WTC11 (cell line): ENCODE measurements around the gene JADE1. TPM values are rescaled to one million over a fixed set of nuclear protein-coding genes. Genes with fewer than 3 reads are reported as not detected.

ENCODE experiments used
- CDX4 ChIP-seq: fragments of 250-450 bp; sonication (Bioruptor Pico); IDR thresholded peaks from 2 replicates; pipeline ENCODE4 v1.9.0; 2021; ENCODE audit warnings: moderate library complexity, mild to moderate bottlenecking, inconsistent platforms, borderline replicate concordance
- CREB1 ChIP-seq: sonication (generic); formaldehyde crosslinking; IDR thresholded peaks from 2 replicates; pipeline ENCODE4 v1.8.0; 2023; ENCODE audit warnings: mild to moderate bottlenecking, missing genetic modification reagents
- CREM ChIP-seq: sonication (generic); formaldehyde crosslinking; IDR thresholded peaks from 2 replicates; pipeline ENCODE4 v1.8.1; 2022; ENCODE audit warnings: mild to moderate bottlenecking, missing genetic modification reagents, moderate library complexity
- E2F5 ChIP-seq: sonication (generic); formaldehyde crosslinking; IDR thresholded peaks from 2 replicates; pipeline ENCODE4 v1.8.1; 2022; ENCODE audit warnings: mild to moderate bottlenecking, moderate library complexity, missing genetic modification reagents
- ELF4 ChIP-seq: sonication (generic); formaldehyde crosslinking; IDR thresholded peaks from 2 replicates; pipeline ENCODE4 v1.8.1; 2022; ENCODE audit warnings: low read depth, mild to moderate bottlenecking, moderate library complexity, missing genetic modification reagents
- FOXK1 ChIP-seq: sonication (generic); formaldehyde crosslinking; IDR thresholded peaks from 2 replicates; pipeline ENCODE4 v1.8.0; 2022; ENCODE audit warnings: mild to moderate bottlenecking, moderate library complexity, missing genetic modification reagents
- FOXP1 ChIP-seq: sonication (generic); formaldehyde crosslinking; IDR thresholded peaks from 2 replicates; pipeline ENCODE4 v1.8.0; 2022; ENCODE audit warnings: missing genetic modification reagents, mild to moderate bottlenecking, moderate library complexity, borderline replicate concordance
- GABPB1 ChIP-seq: sonication (generic); formaldehyde crosslinking; IDR thresholded peaks from 2 replicates; pipeline ENCODE4 v1.8.1; 2023; ENCODE audit warnings: mild to moderate bottlenecking, missing genetic modification reagents
- JAZF1 ChIP-seq: fragments of 250-450 bp; sonication (Bioruptor Pico); IDR thresholded peaks from 2 replicates; pipeline ENCODE4 v1.9.0; 2021; ENCODE audit warnings: moderate library complexity, mild to moderate bottlenecking, inconsistent platforms
- MXD4 ChIP-seq: fragments of 250-450 bp; sonication (Bioruptor Pico); IDR thresholded peaks from 2 replicates; pipeline ENCODE4 v1.8.0; 2021; ENCODE audit warnings: mild to moderate bottlenecking, moderate library complexity, borderline replicate concordance
- NFYB ChIP-seq: sonication (generic); formaldehyde crosslinking; conservative IDR thresholded peaks from 2 replicates; pipeline ENCODE4 v1.8.0; 2022; ENCODE audit warnings: low read depth, missing genetic modification reagents
- NR1H2 ChIP-seq: sonication (generic); formaldehyde crosslinking; IDR thresholded peaks from 2 replicates; pipeline ENCODE4 v1.9.0; 2021; ENCODE audit warnings: mild to moderate bottlenecking, moderate library complexity, missing genetic modification reagents
- NR3C1 ChIP-seq: sonication (generic); formaldehyde crosslinking; conservative IDR thresholded peaks from 2 replicates; pipeline ENCODE4 v1.8.1; 2023; ENCODE audit warnings: low read depth, mild to moderate bottlenecking, missing genetic modification reagents
- PRRX2 ChIP-seq: fragments of 250-450 bp; sonication (Bioruptor Pico); IDR thresholded peaks from 2 replicates; pipeline ENCODE4 v1.8.0; 2021; ENCODE audit warnings: mild to moderate bottlenecking
- SP1 ChIP-seq: sonication (generic); formaldehyde crosslinking; conservative IDR thresholded peaks from 2 replicates; pipeline ENCODE4 v1.8.1; 2022; ENCODE audit warnings: missing genetic modification reagents
- TCF7 ChIP-seq: sonication (generic); formaldehyde crosslinking; IDR thresholded peaks from 2 replicates; pipeline ENCODE4 v1.8.0; 2022; ENCODE audit warnings: mild to moderate bottlenecking, low read depth, missing genetic modification reagents, moderate library complexity
- TEAD1 ChIP-seq: sonication (generic); formaldehyde crosslinking; IDR thresholded peaks from 2 replicates; pipeline ENCODE4 v1.8.0; 2022; ENCODE audit warnings: mild to moderate bottlenecking, missing genetic modification reagents
- TP53 ChIP-seq: sonication (generic); formaldehyde crosslinking; IDR thresholded peaks from 2 replicates; pipeline ENCODE4 v1.8.1; 2023; ENCODE audit warnings: mild to moderate bottlenecking, missing genetic modification reagents
- ZNF138 ChIP-seq: sonication (generic); formaldehyde crosslinking; conservative IDR thresholded peaks from 2 replicates; pipeline ENCODE4 v1.8.1; 2022; ENCODE audit warnings: mild to moderate bottlenecking, moderate library complexity, missing genetic modification reagents
- ZNF219 ChIP-seq: sonication (generic); formaldehyde crosslinking; IDR thresholded peaks from 2 replicates; pipeline ENCODE4 v1.8.0; 2023; ENCODE audit warnings: missing genetic modification reagents, mild to moderate bottlenecking, borderline replicate concordance
- ZNF232 ChIP-seq: sonication (generic); formaldehyde crosslinking; IDR thresholded peaks from 2 replicates; pipeline ENCODE4 v1.8.0; 2022; ENCODE audit warnings: mild to moderate bottlenecking, missing genetic modification reagents
- ZNF425 ChIP-seq: fragments of 250-450 bp; sonication (Bioruptor Pico); conservative IDR thresholded peaks from 2 replicates; pipeline ENCODE4 v1.9.0; 2021; ENCODE audit warnings: mild to moderate bottlenecking
- ZNF532 ChIP-seq: fragments of 250-450 bp; sonication (Bioruptor Pico); IDR thresholded peaks from 2 replicates; pipeline ENCODE4 v1.9.0; 2021; ENCODE audit warnings: mild to moderate bottlenecking, borderline replicate concordance
- total RNA-seq: library from RNA; stranded (reverse); gene quantifications from 3 replicates; pipeline ENCODE4 v1.2.3, GENCODE V29; 2021
- TF ChIP-seq, protein P1 (sequence below): sonication (generic); formaldehyde crosslinking; IDR thresholded peaks from 2 replicates; pipeline ENCODE4 v1.8.1; 2023; ENCODE audit warnings: mild to moderate bottlenecking, missing genetic modification reagents
- TF ChIP-seq, protein P2 (sequence below): sonication (generic); formaldehyde crosslinking; IDR thresholded peaks from 2 replicates; pipeline ENCODE4 v1.8.0; 2022; ENCODE audit warnings: mild to moderate bottlenecking, missing genetic modification reagents
- TF ChIP-seq, protein P3 (sequence below): fragments of 250-450 bp; sonication (Bioruptor Pico); IDR thresholded peaks from 2 replicates; pipeline ENCODE4 v1.9.0; 2021; ENCODE audit warnings: mild to moderate bottlenecking
- TF ChIP-seq, protein P4 (sequence below): sonication (generic); formaldehyde crosslinking; IDR thresholded peaks from 2 replicates; pipeline ENCODE4 v1.8.1; 2022; ENCODE audit warnings: low read depth, missing genetic modification reagents, borderline replicate concordance

Gene JADE1
- total RNA-seq, 1 experiment from 2014 or later = 132 TPM

GRCh38 chr4:128810871-128811570 lies 1.5 kb downstream of the JADE1 start (continued):
- TF ChIP-seq ZNF425 (no peak), JAZF1 (no peak), ELF4 (no peak), FOXK1 (CRISPR knock-in tag) (peak; percentile 96), TP53 (CRISPR knock-in tag) (peak; percentile 82; the same call in 1 of the 2 replicates), E2F5 (CRISPR knock-in tag) (peak; percentile 95), TEAD1 (CRISPR knock-in tag) (peak; percentile 99), GABPB1 (CRISPR knock-in tag) (peak; percentile 57; the same call in 1 of the 2 replicates), TCF7 (CRISPR knock-in tag) (no peak), FOXP1 (CRISPR knock-in tag) (peak; percentile 94), PRRX2 (CRISPR knock-in tag) (peak; percentile 61; the same call in 1 of the 2 replicates), ZNF219 (CRISPR knock-in tag) (no peak), ZNF138 (CRISPR knock-in tag) (no peak), MXD4 (CRISPR knock-in tag) (no peak), NR3C1 (no peak), ZNF232 (CRISPR knock-in tag) (peak; percentile 83; the same call in 1 of the 2 replicates), CREM (CRISPR knock-in tag) (peak; percentile 69; the same call in 1 of the 2 replicates), ZNF532 (CRISPR knock-in tag) (no peak), SP1 (CRISPR knock-in tag) (peak; percentile 90), CREB1 (CRISPR knock-in tag) (0 out of 2 replicates have a peak, but pooled peaks have one; percentile 45), NR1H2 (CRISPR knock-in tag) (no peak), NFYB (CRISPR knock-in tag) (no peak), CDX4 (no peak)
- TF ChIP-seq, protein P1, sequence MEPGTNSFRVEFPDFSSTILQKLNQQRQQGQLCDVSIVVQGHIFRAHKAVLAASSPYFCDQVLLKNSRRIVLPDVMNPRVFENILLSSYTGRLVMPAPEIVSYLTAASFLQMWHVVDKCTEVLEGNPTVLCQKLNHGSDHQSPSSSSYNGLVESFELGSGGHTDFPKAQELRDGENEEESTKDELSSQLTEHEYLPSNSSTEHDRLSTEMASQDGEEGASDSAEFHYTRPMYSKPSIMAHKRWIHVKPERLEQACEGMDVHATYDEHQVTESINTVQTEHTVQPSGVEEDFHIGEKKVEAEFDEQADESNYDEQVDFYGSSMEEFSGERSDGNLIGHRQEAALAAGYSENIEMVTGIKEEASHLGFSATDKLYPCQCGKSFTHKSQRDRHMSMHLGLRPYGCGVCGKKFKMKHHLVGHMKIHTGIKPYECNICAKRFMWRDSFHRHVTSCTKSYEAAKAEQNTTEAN (CRISPR knock-in tag) = 0 out of 2 replicates have a peak, but pooled peaks have one; percentile 67
- TF ChIP-seq, protein P2, sequence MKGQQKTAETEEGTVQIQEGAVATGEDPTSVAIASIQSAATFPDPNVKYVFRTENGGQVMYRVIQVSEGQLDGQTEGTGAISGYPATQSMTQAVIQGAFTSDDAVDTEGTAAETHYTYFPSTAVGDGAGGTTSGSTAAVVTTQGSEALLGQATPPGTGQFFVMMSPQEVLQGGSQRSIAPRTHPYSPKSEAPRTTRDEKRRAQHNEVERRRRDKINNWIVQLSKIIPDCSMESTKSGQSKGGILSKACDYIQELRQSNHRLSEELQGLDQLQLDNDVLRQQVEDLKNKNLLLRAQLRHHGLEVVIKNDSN = peak; percentile 38; the same call in 1 of the 2 replicates
- TF ChIP-seq, protein P3, sequence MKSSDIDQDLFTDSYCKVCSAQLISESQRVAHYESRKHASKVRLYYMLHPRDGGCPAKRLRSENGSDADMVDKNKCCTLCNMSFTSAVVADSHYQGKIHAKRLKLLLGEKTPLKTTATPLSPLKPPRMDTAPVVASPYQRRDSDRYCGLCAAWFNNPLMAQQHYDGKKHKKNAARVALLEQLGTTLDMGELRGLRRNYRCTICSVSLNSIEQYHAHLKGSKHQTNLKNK (CRISPR knock-in tag) = no peak
- TF ChIP-seq, protein P4, sequence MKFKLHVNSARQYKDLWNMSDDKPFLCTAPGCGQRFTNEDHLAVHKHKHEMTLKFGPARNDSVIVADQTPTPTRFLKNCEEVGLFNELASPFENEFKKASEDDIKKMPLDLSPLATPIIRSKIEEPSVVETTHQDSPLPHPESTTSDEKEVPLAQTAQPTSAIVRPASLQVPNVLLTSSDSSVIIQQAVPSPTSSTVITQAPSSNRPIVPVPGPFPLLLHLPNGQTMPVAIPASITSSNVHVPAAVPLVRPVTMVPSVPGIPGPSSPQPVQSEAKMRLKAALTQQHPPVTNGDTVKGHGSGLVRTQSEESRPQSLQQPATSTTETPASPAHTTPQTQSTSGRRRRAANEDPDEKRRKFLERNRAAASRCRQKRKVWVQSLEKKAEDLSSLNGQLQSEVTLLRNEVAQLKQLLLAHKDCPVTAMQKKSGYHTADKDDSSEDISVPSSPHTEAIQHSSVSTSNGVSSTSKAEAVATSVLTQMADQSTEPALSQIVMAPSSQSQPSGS (CRISPR knock-in tag) = peak; percentile 22; the same call in 1 of the 2 replicates
